Endothelial cell of umbilical vein (primary cell): Measurements from ENCODE around the gene TIPRL. TPM values are rescaled to one million over a fixed set of nuclear protein-coding genes. Genes with fewer than 3 reads are reported as not detected.

Experiments used
- BruUV-seq: library from RNA; stranded (reverse); fragments of 400-500 nt; replicated peaks from 2 replicates; lab custom pipeline; 2021; lab: Mats Ljungman, UMichigan
- CTCF ChIA-PET: fragments of 300-600, 350-600 bp; sonication (Branson Sonifier 250); formaldehyde crosslinking; loops from one replicate; lab custom pipeline; 2021; ENCODE audit warnings: antibody characterized with exemption, inconsistent platforms; lab: Charles Lee
- POLR2A ChIA-PET: fragments of 300-600, 350-600 bp; sonication (Branson Sonifier 250); formaldehyde crosslinking; loops from one replicate; lab custom pipeline; 2021; ENCODE audit warnings: antibody characterized with exemption, inconsistent platforms; lab: Charles Lee
- DNase-seq: peaks from one replicate; pipeline ENCODE4 v3.0.0-alpha.2; 2011; ENCODE audit warnings: low read depth, low spot score
- FAIRE-seq: peaks from 2 replicates; lab custom pipeline; 2011; peaks lifted over from hg19 to GRCh38; lab: Jason Lieb, UNC
- H2AFZ ChIP-seq: 2 replicates; pipeline ENCODE4 v1.6.0; 2012; ENCODE audit warnings: low read depth, low read length, control low read depth, inconsistent platforms
- H3K27ac ChIP-seq: 2 replicates; pipeline ENCODE4 v1.5.1; 2011; ENCODE audit warnings: low read depth, mild to moderate bottlenecking, control low read depth, low read length, moderate library complexity; ENCODE audit not compliant: insufficient read depth
- H3K27me3 ChIP-seq, 2 experiments: 2 replicates each; pipeline versions ENCODE4 v1.6.0 to v1.6.1; 2011; ENCODE audit warnings: low read length in 2 of 2, mixed read lengths in 1 of 2; ENCODE audit not compliant: control insufficient read depth in 2 of 2, insufficient read depth in 2 of 2
- H3K36me3 ChIP-seq, 2 experiments: 2 replicates in 1 of 2; 3 replicates in 1 of 2; pipeline ENCODE4 v1.5.1; 2011; ENCODE audit warnings: low read length in 2 of 2, mild to moderate bottlenecking in 1 of 2, moderate library complexity in 1 of 2; ENCODE audit not compliant: control insufficient read depth in 2 of 2, insufficient read depth in 2 of 2; ENCODE audit errors: extremely low read depth in 1 of 2
- H3K4me1 ChIP-seq: 3 replicates; pipeline ENCODE4 v1.5.1; 2011; ENCODE audit warnings: mild to moderate bottlenecking, low read length; ENCODE audit not compliant: control insufficient read depth, insufficient read depth; ENCODE audit errors: extremely low read depth
- H3K4me2 ChIP-seq: 2 replicates; pipeline ENCODE4 v1.6.1; 2011; ENCODE audit warnings: low read length, control low read depth, mixed read lengths; ENCODE audit not compliant: insufficient read depth
- H3K4me3 ChIP-seq, 3 experiments: fragments of 200-600 bp in 1 of 3; sonication (generic), shearing (Covaris generic) in 1 of 3; replicated peaks in 1 of 3; 2 replicates each; pipeline ENCODE4 v1.5.1; 2011 to 2016; ENCODE audit warnings: control low read depth in 3 of 3, low read length in 3 of 3, mild to moderate bottlenecking in 2 of 3, inconsistent platforms in 1 of 3, low read depth in 1 of 3, moderate library complexity in 1 of 3; ENCODE audit not compliant: insufficient read depth in 1 of 3
- H3K79me2 ChIP-seq: 2 replicates; pipeline ENCODE4 v1.6.0; 2012; ENCODE audit warnings: low read length, inconsistent platforms; ENCODE audit not compliant: control insufficient read depth, insufficient read depth
- H3K9ac ChIP-seq: replicated peaks from 2 replicates; pipeline ENCODE3; 2011; ENCODE audit warnings: low read length, control low read depth; ENCODE audit not compliant: insufficient read depth; ENCODE audit errors: extremely low read depth
- H3K9me1 ChIP-seq: replicated peaks from 3 replicates; pipeline ENCODE4 v1.6.0; 2011; ENCODE audit warnings: mild to moderate bottlenecking, low read length; ENCODE audit not compliant: control insufficient read depth, insufficient read depth; ENCODE audit errors: extremely low read depth
- H3K9me3 ChIP-seq: replicated peaks from 2 replicates; pipeline ENCODE4 v1.5.1; 2012; ENCODE audit warnings: low read length, inconsistent platforms; ENCODE audit not compliant: control insufficient read depth, insufficient read depth
- H4K20me1 ChIP-seq: replicated peaks from 2 replicates; pipeline ENCODE3; 2011; ENCODE audit warnings: mild to moderate bottlenecking, low read length; ENCODE audit not compliant: control insufficient read depth, insufficient read depth; ENCODE audit errors: extremely low read depth
- EZH2 ChIP-seq: IDR thresholded peaks from 2 replicates; pipeline ENCODE4 v1.6.1; 2012; ENCODE audit warnings: borderline replicate concordance, low read depth, mild to moderate bottlenecking, moderate library complexity, low read length, inconsistent platforms; ENCODE audit not compliant: severe bottlenecking
- FOS ChIP-seq: IDR thresholded peaks from 2 replicates; pipeline ENCODE4 v1.6.1; 2011; ENCODE audit warnings: mild to moderate bottlenecking, low read length, moderate library complexity, borderline replicate concordance; ENCODE audit not compliant: insufficient read depth
- GATA2 ChIP-seq: IDR thresholded peaks from 2 replicates; pipeline ENCODE4 v1.7.0; 2011; ENCODE audit warnings: low read depth, mild to moderate bottlenecking, moderate library complexity, mixed read lengths, low read length; ENCODE audit not compliant: insufficient read length, insufficient read depth
- JUN ChIP-seq: IDR thresholded peaks from 2 replicates; pipeline ENCODE4 v1.6.1; 2011; ENCODE audit warnings: borderline replicate concordance, low read depth; ENCODE audit not compliant: insufficient read length, insufficient read depth
- MYC ChIP-seq: IDR thresholded peaks from one replicate; pipeline ENCODE4 v1.6.1; 2011; ENCODE audit warnings: mild to moderate bottlenecking, low read depth, low read length
- POLR2A ChIP-seq: IDR thresholded peaks from 2 replicates; pipeline ENCODE4 v1.6.1; 2012; ENCODE audit warnings: low read depth, mild to moderate bottlenecking, control low read depth, low read length
- POLR2AphosphoS5 ChIP-seq: IDR thresholded peaks from 2 replicates; pipeline ENCODE4 v1.6.1; 2012; ENCODE audit warnings: low read depth, mild to moderate bottlenecking, control low read depth, low read length, moderate library complexity; ENCODE audit not compliant: insufficient read depth
- dilution Hi-C: fragments of 300-500 bp; cut with MboI; formaldehyde crosslinking; loops from one replicate; pipeline ENCODE4 v1.15.0; 2019; ENCODE audit warnings: low sequenced_read_pairs; ENCODE audit not compliant: extremely low pct_ligation_motif_present
- intact Hi-C: fragments of 100-400 bp; cut with micrococcal nuclease; formaldehyde crosslinking; loops from one replicate; pipeline ENCODE4 v1.10.0; 2022
- polyA plus RNA-seq, 4 experiments: library from polyadenylated mRNA; depleted of rRNA in 3 of 4; stranded (reverse) in 3 of 4; unstranded in 1 of 4; fragments of >200 nt; gene quantifications; 2 replicates each; pipeline versions ENCODE4 v1.2.1 to v1.2.3, GENCODE V29; 2011 to 2012; ENCODE audit warnings: missing spikeins in 1 of 4
- total RNA-seq: library from RNA; stranded (reverse); gene quantifications from 2 replicates; pipeline ENCODE4 v1.2.3, GENCODE V29; 2021
- TF ChIP-seq, protein P1 (sequence below): IDR thresholded peaks from 2 replicates; pipeline ENCODE4 v1.6.1; 2011; ENCODE audit not compliant: insufficient read depth, insufficient read length
- TF ChIP-seq, protein P2 (sequence below), 2 donors: IDR thresholded peaks; 1 replicate in 1 of 2; 2 replicates in 1 of 2; pipeline ENCODE4 v1.5.1; 2011; ENCODE audit warnings: low read length in 2 of 2, mild to moderate bottlenecking in 2 of 2, moderate library complexity in 2 of 2, control low read depth in 1 of 2, inconsistent platforms in 1 of 2, low read depth in 1 of 2; ENCODE audit not compliant: insufficient read depth in 1 of 2; ENCODE audit errors: extremely low read depth in 1 of 2

TIPRL gene
- total and polyA plus RNA-seq, 2 donors (not counting 3 experiments of a cell fraction or from before 2014, with no cell fraction given): 14.0 to 45.8 TPM

DNA sequence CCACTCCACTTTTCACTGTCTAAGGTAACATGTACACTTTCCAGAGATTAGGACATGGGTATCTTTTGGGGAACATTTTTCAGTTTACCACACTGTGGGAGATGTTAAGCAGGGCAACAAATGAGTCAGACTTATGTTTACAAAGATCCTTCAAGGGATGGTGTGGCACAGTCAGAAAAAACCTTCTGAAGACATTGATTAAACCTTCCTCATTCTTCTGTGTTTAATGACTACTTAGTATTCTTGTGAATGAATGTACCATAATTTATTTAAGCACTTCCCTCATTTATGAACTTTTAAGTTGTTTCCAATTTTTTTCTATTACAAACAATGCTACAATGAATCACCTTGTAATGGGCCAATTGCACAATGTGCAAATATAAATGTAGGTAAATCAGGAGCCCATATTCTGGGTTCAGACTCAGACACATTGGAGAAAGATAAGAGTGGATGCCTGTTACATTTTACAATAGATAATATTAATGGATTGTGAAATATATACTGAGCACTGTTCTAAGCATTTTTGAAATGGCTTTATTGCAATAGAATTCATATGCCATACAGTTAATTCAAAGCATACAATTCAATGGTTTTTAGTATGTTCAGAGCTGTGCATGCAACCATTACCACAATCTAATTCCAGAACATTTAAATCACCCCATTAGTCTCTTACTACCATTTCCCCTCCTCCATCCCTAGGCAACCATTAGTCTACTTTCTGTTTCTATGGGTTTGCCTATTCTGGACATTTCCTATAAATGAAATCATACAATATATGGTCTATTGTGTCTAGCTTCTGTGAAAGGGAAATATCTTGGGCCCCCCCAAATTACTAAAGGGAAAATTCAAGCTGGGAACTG is 45.1 kb downstream of the TIPRL start:
- Histone ChIP-seq H3K27ac (no peak overlapping the region), H3K27me3 (peaks cover 6 to 7% of the 10 kb centered on the region in 2 experiments), H3K4me3 (no peak overlapping the region), H3K36me3 (no peaks in the 10 kb centered on the region), H3K9me1 (no peaks in the 10 kb centered on the region), H2AFZ (no peak overlapping the region), H3K4me1 (peaks cover 19% of the 10 kb centered on the region), H3K4me2 (no peak overlapping the region), H3K9me3 (no peaks in the 10 kb centered on the region), H3K9ac (no peak overlapping the region), H4K20me1 (no peaks in the 10 kb centered on the region), H3K79me2 (peaks cover 27% of the 10 kb centered on the region)
- dilution Hi-C loops: no loop called here
- no TSS peak for BruUV-seq
- CTCF ChIA-PET: interaction anchor here (1.1 to 2.3 kb wide), 2 partner anchors 11 to 98 kb away, joined by 3 to 6 read pairs; no protein-coding TSS in a partner anchor
- no peak for TF ChIP-seq POLR2AphosphoS5
- no peak for TF ChIP-seq EZH2
- TF ChIP-seq, protein P1, sequence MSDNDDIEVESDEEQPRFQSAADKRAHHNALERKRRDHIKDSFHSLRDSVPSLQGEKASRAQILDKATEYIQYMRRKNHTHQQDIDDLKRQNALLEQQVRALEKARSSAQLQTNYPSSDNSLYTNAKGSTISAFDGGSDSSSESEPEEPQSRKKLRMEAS: no peak
- TF ChIP-seq MYC: no peak
- no peak for TF ChIP-seq FOS
- TF ChIP-seq JUN: no peak
- TF ChIP-seq, protein P2, sequence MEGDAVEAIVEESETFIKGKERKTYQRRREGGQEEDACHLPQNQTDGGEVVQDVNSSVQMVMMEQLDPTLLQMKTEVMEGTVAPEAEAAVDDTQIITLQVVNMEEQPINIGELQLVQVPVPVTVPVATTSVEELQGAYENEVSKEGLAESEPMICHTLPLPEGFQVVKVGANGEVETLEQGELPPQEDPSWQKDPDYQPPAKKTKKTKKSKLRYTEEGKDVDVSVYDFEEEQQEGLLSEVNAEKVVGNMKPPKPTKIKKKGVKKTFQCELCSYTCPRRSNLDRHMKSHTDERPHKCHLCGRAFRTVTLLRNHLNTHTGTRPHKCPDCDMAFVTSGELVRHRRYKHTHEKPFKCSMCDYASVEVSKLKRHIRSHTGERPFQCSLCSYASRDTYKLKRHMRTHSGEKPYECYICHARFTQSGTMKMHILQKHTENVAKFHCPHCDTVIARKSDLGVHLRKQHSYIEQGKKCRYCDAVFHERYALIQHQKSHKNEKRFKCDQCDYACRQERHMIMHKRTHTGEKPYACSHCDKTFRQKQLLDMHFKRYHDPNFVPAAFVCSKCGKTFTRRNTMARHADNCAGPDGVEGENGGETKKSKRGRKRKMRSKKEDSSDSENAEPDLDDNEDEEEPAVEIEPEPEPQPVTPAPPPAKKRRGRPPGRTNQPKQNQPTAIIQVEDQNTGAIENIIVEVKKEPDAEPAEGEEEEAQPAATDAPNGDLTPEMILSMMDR (IDR thresholded peaks at IDR 0.05; ENCODE audit: extremely low read depth in 1 of 2, insufficient read depth in 1 of 2, low read depth in 1 of 2, low read length in 2 of 2): no peak
- TF ChIP-seq POLR2A: no peak
- TF ChIP-seq GATA2: no peak
- FAIRE-seq (no peak), DNase-seq (no peak)
- POLR2A ChIA-PET: no interaction called here
- intact Hi-C loops: loop anchor here (10.0 kb wide), 1 partner anchor 891 kb away; no protein-coding TSS in a partner anchor
